Measurements from ENCODE around the gene SCN7A.

DNA sequence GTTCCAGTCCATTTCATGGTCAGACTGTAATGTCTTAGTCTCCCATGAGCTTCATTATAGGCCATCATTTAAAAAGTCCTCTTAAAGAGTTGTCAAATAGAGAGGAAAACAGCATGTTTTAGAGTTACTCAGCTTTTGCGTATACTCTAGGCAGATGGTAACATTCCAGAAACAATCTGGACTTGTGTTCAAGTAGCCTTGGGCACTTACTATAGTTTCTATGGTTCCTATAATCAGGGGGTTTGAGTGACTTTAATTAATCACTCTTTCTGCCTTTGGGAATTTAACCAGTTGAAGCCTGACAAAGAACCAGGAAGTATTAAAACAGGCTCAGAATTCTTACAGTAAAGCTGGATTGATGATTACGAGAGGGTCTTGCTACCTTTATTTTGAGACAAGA, 42.1 kb upstream of the SCN7A start:
- TF ChIP-seq POLR2A (IDR thresholded peaks at IDR 0.05): no peak
- TF ChIP-seq, protein P1, sequence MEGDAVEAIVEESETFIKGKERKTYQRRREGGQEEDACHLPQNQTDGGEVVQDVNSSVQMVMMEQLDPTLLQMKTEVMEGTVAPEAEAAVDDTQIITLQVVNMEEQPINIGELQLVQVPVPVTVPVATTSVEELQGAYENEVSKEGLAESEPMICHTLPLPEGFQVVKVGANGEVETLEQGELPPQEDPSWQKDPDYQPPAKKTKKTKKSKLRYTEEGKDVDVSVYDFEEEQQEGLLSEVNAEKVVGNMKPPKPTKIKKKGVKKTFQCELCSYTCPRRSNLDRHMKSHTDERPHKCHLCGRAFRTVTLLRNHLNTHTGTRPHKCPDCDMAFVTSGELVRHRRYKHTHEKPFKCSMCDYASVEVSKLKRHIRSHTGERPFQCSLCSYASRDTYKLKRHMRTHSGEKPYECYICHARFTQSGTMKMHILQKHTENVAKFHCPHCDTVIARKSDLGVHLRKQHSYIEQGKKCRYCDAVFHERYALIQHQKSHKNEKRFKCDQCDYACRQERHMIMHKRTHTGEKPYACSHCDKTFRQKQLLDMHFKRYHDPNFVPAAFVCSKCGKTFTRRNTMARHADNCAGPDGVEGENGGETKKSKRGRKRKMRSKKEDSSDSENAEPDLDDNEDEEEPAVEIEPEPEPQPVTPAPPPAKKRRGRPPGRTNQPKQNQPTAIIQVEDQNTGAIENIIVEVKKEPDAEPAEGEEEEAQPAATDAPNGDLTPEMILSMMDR (IDR thresholded peaks at IDR 0.05): no peak

Data from adrenal gland (tissue), 5 donors.